Measurements from ENCODE around the gene VPS35L. TPM values are rescaled to one million over a fixed set of nuclear protein-coding genes. Genes with fewer than 3 reads are reported as not detected.
A peak's percentile ranks its signal among the peaks of the same experiment; 100 is the strongest.

VPS35L gene
- total and polyA plus RNA-seq, 10 of the 15 experiments (the other 5 are each of a cell fraction or from before 2014, with no cell fraction given), result 14.9 to 44.1 (median 26.3) TPM

DNA sequence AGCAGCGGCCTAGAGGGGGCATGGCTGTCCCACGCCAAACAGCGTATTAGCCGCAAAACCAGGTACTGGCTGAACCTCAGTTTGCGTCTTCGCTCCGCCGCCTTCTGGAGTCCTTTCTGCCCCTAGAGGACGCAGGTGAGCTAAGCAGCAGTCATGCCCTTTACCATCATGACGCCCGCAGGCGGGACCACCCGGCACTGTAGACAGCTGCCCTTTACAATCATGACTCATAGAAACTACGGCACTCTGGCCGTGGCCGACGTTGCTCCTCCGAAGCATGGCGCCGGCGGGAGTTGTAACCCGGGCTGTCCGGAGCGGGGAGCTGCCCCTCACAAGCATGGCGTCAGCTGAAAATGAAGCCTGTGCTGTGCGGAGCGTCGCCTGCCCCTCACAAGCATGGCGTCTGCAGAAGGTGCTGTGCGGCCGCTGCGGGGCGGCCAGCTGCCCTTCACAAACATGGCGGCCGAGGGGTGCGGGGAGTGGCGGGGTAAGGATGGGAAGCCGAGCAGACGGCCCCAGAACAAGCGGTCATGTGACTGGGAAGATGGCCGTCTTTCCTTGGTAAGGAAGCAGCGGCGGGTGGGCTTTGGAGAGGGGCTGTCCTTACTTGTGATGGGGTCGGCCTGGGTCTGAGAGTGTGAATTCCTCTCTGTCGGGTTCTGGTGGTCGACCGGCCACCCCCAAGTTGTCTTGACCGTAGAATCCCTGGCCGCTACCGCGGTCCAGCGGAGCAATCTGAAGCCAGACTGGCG, at the start of gene VPS35L (continued):
- TF ChIP-seq NFYA (IDR thresholded peaks at IDR 0.05; ENCODE audit: borderline replicate concordance, low read depth, low read length) (no peak), SIX5 (IDR thresholded peaks at IDR 0.05; ENCODE audit: low read depth, low read length, severe bottlenecking) (peak; percentile 85), RCOR1 (conservative IDR thresholded peaks at IDR 0.05; ENCODE audit: low read depth, low read length) (peak; percentile 89), FOXK2 (IDR thresholded peaks at IDR 0.05) (peak; percentile 56), EZH2 (IDR thresholded peaks at IDR 0.05; ENCODE audit: borderline replicate concordance, control insufficient read depth, low read depth, low read length) (no peak), TBL1XR1 (IDR thresholded peaks at IDR 0.05; ENCODE audit: low read depth, low read length) (peak; percentile 53; the same call in 1 of the 2 replicates), CEBPB (IDR thresholded peaks at IDR 0.05; ENCODE audit: borderline replicate concordance in 1 of 2, low read depth in 2 of 2, low read length in 2 of 2) (no peak), ZNF384 (IDR thresholded peaks at IDR 0.05; ENCODE audit: borderline replicate concordance, low read depth, low read length) (no peak), IKZF1 (conservative IDR thresholded peaks at IDR 0.05) (peak; percentile 92)
- TF ChIP-seq, protein P1, sequence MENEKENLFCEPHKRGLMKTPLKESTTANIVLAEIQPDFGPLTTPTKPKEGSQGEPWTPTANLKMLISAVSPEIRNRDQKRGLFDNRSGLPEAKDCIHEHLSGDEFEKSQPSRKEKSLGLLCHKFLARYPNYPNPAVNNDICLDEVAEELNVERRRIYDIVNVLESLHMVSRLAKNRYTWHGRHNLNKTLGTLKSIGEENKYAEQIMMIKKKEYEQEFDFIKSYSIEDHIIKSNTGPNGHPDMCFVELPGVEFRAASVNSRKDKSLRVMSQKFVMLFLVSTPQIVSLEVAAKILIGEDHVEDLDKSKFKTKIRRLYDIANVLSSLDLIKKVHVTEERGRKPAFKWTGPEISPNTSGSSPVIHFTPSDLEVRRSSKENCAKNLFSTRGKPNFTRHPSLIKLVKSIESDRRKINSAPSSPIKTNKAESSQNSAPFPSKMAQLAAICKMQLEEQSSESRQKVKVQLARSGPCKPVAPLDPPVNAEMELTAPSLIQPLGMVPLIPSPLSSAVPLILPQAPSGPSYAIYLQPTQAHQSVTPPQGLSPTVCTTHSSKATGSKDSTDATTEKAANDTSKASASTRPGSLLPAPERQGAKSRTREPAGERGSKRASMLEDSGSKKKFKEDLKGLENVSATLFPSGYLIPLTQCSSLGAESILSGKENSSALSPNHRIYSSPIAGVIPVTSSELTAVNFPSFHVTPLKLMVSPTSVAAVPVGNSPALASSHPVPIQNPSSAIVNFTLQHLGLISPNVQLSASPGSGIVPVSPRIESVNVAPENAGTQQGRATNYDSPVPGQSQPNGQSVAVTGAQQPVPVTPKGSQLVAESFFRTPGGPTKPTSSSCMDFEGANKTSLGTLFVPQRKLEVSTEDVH (IDR thresholded peaks at IDR 0.05; ENCODE audit: low read depth, partially characterized antibody), result no peak
